Vagina (tissue), 2 donors: ENCODE data around the gene SLMAP. TPM values are rescaled to one million over a fixed set of nuclear protein-coding genes. Genes with fewer than 3 reads are reported as not detected.
A peak's percentile ranks its signal among the peaks of the same experiment; 100 is the strongest.

Source experiments
- DNase-seq, 2 donors: peaks; one replicate each; pipeline ENCODE4 v3.0.0-alpha.2; 2017; ENCODE audit errors: extremely low spot score in 2 of 2
- H3K27ac ChIP-seq: fragments of 200-600 bp; sonication (generic); one replicate; pipeline ENCODE4 v1.5.1; 2019
- H3K27me3 ChIP-seq: fragments of 200-600 bp; sonication (generic); one replicate; pipeline ENCODE4 v1.5.1; 2019
- H3K36me3 ChIP-seq, 2 donors: fragments of 200-600 bp; sonication (generic); one replicate each; pipeline ENCODE4 v1.5.1; 2017 to 2019
- H3K4me1 ChIP-seq: fragments of 200-600 bp; sonication (generic); one replicate; pipeline ENCODE4 v1.5.1; 2019
- H3K4me3 ChIP-seq, 2 donors: fragments of 200-600 bp; sonication (generic); 1 replicate in 1 of 2; 2 replicates in 1 of 2; pipeline ENCODE4 v1.5.1; 2016 to 2019
- H3K9me3 ChIP-seq: fragments of 200-600 bp; sonication (generic); one replicate; pipeline ENCODE4 v1.5.1; 2019
- POLR2A ChIP-seq, 2 donors: fragments of 450-650 bp; IDR thresholded peaks; one replicate each; pipeline ENCODE4 v1.6.1; 2017; ENCODE audit warnings: antibody characterized with exemption in 2 of 2, mild to moderate bottlenecking in 2 of 2, moderate library complexity in 2 of 2
- POLR2AphosphoS5 ChIP-seq, 2 donors: sonication (generic); formaldehyde crosslinking; IDR thresholded peaks; one replicate each; pipeline ENCODE4 v1.9.0; 2017; ENCODE audit warnings: antibody characterized with exemption in 2 of 2, mild to moderate bottlenecking in 2 of 2, low read depth in 1 of 2; ENCODE audit not compliant: insufficient read depth in 1 of 2
- intact Hi-C: fragments of 100-400 bp; cut with DNase I; formaldehyde crosslinking; loops from one replicate; pipeline ENCODE4 v1.15.1; 2023
- total RNA-seq: library from RNA; depleted of rRNA; stranded (reverse); fragments of >200 nt; gene quantifications from one replicate; pipeline ENCODE4 v1.2.3, GENCODE V29; 2016
- TF ChIP-seq, protein P1 (sequence below), 3 experiments: fragments of 450-650 bp in 2 of 3; fragments of 200-600 bp in 1 of 3; sonication (generic) in 1 of 3; IDR thresholded peaks; one replicate each; pipeline ENCODE4 v1.5.1; 2017 to 2019; ENCODE audit warnings: antibody characterized with exemption in 3 of 3, mild to moderate bottlenecking in 2 of 3, moderate library complexity in 2 of 3

The SLMAP gene
- total RNA-seq, 1 donor from 2014 or later = 102 TPM

DNA sequence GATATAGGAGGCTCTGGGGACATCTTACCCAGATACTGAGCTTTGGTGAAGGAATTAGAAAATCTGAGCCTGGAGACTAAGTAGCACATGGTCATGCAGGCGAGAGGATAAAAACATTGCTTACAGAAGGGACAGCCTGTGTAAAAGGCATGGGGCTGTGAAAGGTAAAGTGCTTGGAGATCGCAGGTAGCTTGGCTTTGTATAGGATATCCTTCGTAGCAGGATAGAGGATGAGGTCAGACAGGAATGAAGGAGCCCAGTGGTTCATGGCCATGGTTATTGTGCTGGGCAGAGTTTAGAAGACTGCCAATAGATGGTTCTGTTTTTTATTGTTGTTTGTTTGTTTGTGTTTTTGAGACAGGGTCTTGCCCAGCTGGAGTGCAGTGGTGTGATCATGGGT is 82.5 kb downstream of the SLMAP start:
- Histone ChIP-seq H3K27ac (no peak overlapping the region), H3K36me3 (no peaks in the 10 kb centered on the region), H3K27me3 (no peaks in the 10 kb centered on the region), H3K4me3 (no peak overlapping the region), H3K4me1 (peaks cover 11% of the 10 kb centered on the region), H3K9me3 (no peaks in the 10 kb centered on the region)
- intact Hi-C loops = no loop called here
- TF ChIP-seq, protein P1, sequence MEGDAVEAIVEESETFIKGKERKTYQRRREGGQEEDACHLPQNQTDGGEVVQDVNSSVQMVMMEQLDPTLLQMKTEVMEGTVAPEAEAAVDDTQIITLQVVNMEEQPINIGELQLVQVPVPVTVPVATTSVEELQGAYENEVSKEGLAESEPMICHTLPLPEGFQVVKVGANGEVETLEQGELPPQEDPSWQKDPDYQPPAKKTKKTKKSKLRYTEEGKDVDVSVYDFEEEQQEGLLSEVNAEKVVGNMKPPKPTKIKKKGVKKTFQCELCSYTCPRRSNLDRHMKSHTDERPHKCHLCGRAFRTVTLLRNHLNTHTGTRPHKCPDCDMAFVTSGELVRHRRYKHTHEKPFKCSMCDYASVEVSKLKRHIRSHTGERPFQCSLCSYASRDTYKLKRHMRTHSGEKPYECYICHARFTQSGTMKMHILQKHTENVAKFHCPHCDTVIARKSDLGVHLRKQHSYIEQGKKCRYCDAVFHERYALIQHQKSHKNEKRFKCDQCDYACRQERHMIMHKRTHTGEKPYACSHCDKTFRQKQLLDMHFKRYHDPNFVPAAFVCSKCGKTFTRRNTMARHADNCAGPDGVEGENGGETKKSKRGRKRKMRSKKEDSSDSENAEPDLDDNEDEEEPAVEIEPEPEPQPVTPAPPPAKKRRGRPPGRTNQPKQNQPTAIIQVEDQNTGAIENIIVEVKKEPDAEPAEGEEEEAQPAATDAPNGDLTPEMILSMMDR (IDR thresholded peaks at IDR 0.05) = no peak
- TF ChIP-seq POLR2A (IDR thresholded peaks at IDR 0.05) (no peak), POLR2AphosphoS5 (IDR thresholded peaks at IDR 0.05; ENCODE audit: insufficient read depth in 1 of 2, low read depth in 1 of 2) (no peak)
- DNase-seq = no peak

DNA sequence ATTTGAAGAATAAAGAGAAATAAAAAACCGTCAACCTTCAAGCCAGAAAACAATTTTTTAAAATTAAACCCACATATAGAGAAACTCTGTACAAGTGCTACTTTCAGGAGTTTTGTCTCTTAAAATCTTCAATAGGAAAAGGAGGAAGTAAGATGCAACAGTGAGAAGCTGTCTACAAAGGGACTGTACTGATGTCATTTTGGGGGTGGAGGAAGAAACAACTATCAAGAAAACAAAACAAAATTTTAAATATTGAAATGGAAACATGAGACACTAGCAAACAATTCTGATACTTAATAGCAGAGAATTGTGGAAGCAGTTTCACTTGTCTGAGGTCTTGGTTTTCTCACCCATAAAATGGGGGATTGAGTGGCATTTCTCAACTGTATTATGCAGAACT is 84.4 kb downstream of the SLMAP start:
- TF ChIP-seq POLR2A (IDR thresholded peaks at IDR 0.05) = no peak
- TF ChIP-seq, protein P1 (IDR thresholded peaks at IDR 0.05) = no peak
- no peak for TF ChIP-seq POLR2AphosphoS5 (IDR thresholded peaks at IDR 0.05; ENCODE audit: insufficient read depth in 1 of 2, low read depth in 1 of 2)
- intact Hi-C loops = no loop called here
- no peaks in the 10 kb centered on the region for H3K27me3 ChIP-seq
- H3K4me1 ChIP-seq = peaks cover 11% of the 10 kb centered on the region
- no peak overlapping the region for H3K4me3 ChIP-seq
- H3K27ac ChIP-seq = no peak overlapping the region
- no peaks in the 10 kb centered on the region for H3K36me3 ChIP-seq
- no peak for DNase-seq
- no peaks in the 10 kb centered on the region for H3K9me3 ChIP-seq

DNA sequence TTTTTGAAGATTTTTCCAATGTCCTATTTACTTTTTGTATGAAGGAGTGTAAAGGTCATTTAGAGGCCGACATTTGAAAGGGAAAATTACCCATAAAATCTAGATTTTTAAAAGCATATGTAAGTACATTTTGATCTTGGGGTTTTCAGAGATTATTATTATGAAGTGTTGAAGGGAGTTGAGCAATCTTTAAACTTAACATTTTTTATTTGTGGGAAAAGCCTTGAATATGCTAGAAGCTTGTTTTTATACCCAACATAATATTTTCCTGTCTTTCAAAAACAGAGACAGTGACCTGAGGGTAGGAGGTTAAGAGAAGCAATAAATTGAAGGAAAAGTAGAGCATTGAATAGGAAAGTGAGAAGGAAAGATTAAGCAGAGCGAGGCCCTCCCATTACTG is 85.7 kb downstream of the SLMAP start:
- Histone ChIP-seq H3K27ac (peak overlapping the region; percentile 53), H3K4me3 (no peak overlapping the region), H3K36me3 (no peaks in the 10 kb centered on the region), H3K4me1 (peaks cover 11% of the 10 kb centered on the region), H3K9me3 (no peaks in the 10 kb centered on the region), H3K27me3 (no peaks in the 10 kb centered on the region)
- no peak for DNase-seq
- TF ChIP-seq, protein P1 (IDR thresholded peaks at IDR 0.05) = no peak
- intact Hi-C loops = no loop called here

DNA sequence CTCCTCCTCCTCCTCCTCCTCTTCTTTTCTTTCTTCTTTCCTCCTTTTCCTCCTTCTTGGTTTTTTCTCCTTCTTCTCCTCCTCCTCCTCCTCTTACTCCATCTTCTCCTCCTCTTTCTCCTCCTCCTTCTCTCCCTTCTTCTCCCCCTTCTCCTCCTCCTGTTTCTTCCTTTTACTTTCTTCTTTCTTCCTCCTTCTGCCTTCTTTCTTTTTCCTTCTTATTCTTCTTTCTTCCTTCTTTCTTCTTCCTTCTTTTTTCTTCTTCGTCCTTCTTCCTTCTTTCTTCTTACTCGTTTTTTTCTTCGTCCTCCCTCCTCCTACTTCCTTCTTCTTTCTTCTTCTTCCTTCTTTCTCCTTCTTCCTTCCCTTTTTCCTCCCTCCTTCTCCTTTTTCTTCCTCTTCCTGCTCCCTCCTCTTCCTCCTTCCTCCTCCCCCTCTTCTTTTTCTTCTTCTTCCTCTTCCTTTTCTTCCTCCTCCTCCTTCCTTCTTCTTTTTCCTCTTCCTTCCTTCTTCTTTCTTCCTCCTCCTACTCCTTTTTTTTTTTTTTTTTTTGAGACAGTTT is 92.1 kb downstream of the SLMAP start:
- Histone ChIP-seq H3K4me1 (peaks cover under 1% of the 10 kb centered on the region), H3K9me3 (no peaks in the 10 kb centered on the region), H3K27ac (no peak overlapping the region), H3K27me3 (no peaks in the 10 kb centered on the region), H3K36me3 (peaks cover 0 to 6% of the 10 kb centered on the region in 2 donors), H3K4me3 (no peak overlapping the region)
- intact Hi-C loops = no loop called here
- no peak for TF ChIP-seq POLR2A (IDR thresholded peaks at IDR 0.05)
- TF ChIP-seq POLR2AphosphoS5 (IDR thresholded peaks at IDR 0.05; ENCODE audit: insufficient read depth in 1 of 2, low read depth in 1 of 2) = no peak
- TF ChIP-seq, protein P1 (IDR thresholded peaks at IDR 0.05) = no peak
- no peak for DNase-seq

DNA sequence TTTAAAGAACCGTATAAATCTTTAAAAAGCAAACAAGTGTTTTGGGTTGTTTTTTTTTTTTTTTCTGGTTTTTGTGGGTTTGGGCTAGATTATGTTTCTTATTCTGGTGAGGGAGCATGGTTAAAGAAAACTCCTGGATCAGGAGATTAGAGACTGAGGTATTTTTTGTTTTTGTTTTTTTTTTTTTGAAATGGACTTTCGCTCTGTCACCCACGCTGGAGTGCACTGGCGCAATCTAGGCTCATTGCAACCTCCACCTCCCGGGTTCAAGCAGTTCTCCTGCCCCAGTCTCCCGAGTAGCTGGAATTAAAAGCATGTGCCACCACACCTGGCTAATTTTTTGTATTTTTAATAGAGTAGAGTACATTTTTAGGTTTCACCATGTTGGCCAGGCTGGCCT is 95.2 kb downstream of the SLMAP start:
- peaks cover 0 to 6% of the 10 kb centered on the region in 2 donors for H3K36me3 ChIP-seq
- no peaks in the 10 kb centered on the region for H3K4me1 ChIP-seq
- no peak for TF ChIP-seq POLR2A (IDR thresholded peaks at IDR 0.05)
- TF ChIP-seq, protein P1 (IDR thresholded peaks at IDR 0.05) = no peak
- no peak for TF ChIP-seq POLR2AphosphoS5 (IDR thresholded peaks at IDR 0.05; ENCODE audit: insufficient read depth in 1 of 2, low read depth in 1 of 2)
- no peaks in the 10 kb centered on the region for H3K27me3 ChIP-seq
- no peak for DNase-seq
- no peak overlapping the region for H3K4me3 ChIP-seq
- no peak overlapping the region for H3K27ac ChIP-seq
- intact Hi-C loops = no loop called here
- H3K9me3 ChIP-seq = no peaks in the 10 kb centered on the region
